Lower leg skin (tissue), 4 donors: ENCODE measurements around the gene UMAD1. TPM values are rescaled to one million over a fixed set of nuclear protein-coding genes. Genes with fewer than 3 reads are reported as not detected.

Experiments used
- DNase-seq, 2 donors: peaks; one replicate each; pipeline ENCODE4 v3.0.0-alpha.2; 2019; ENCODE audit warnings: low spot score in 2 of 2
- H3K4me3 ChIP-seq: fragments of 200-600 bp; sonication (generic); 2 replicates; pipeline ENCODE4 v1.5.1; 2017; ENCODE audit warnings: mild to moderate bottlenecking, low read depth; ENCODE audit not compliant: poor library complexity, severe bottlenecking
- POLR2A ChIP-seq, 2 donors: fragments of 450-650 bp; IDR thresholded peaks; one replicate each; pipeline ENCODE4 v1.6.1; 2016 to 2017; ENCODE audit warnings: antibody characterized with exemption in 2 of 2, mild to moderate bottlenecking in 1 of 2, moderate library complexity in 1 of 2
- WGBS, 2 donors: methylation state at CpG; one replicate each; pipeline ENCODE4 v1.1.5; 2018; 5-methylcytosine and 5-hydroxymethylcytosine counted together
- intact Hi-C: fragments of 100-400 bp; cut with DNase I; formaldehyde crosslinking; loops from one replicate; pipeline ENCODE4 v1.15.0; 2023; ENCODE audit warnings: low total_unique reads
- total RNA-seq, 4 donors: library from RNA; depleted of rRNA; stranded (reverse); fragments of >200 nt; gene quantifications; one replicate each; pipeline ENCODE4 v1.1.0, GENCODE V29; 2016
- TF ChIP-seq, protein P1 (sequence below), 3 donors: fragments of 450-650 bp; IDR thresholded peaks; one replicate each; pipeline ENCODE4 v1.5.1; 2016; ENCODE audit warnings: antibody characterized with exemption in 3 of 3, mild to moderate bottlenecking in 3 of 3, moderate library complexity in 2 of 3

Gene UMAD1
- total RNA-seq, 4 donors from 2014 or later = 12.3 to 26.1 (median 13.2) TPM

DNA sequence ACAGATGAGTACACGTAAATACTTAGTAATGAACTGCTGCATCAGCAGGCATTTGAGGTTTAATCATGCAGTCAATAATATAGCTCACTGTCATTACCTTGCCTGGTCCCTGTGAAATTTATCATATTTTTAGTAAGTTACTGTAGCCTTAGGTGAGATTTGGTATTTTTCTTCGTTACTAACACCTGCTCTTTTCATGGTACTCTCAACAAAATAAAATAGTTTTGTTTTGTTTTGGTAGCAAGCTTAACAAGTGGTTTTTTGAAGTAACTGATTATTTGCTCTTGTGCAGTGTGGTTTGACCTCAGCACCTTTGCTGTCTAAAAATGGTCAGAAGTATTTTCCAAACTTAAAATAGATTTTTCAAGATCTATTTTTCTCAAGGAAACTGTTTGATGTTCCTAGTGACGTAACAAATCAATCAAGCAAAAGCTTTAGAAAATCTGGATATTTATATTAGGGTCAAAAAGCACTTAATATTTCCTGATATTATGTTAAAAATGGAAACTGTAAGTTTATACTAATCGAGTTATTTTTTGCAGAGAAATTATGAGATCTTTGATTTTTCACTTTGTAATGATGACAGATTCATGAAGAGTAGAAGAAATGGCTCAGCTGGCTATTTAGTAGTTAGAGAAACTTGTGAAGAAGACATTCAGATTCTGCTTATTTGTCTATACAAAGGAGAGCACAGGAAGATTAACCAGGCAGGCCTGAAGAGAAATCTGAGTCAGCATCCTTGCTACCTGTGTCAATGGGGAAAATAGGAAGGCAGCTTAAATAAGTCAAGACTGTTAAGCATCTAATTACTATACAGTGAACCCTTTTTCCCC lies 98.9 kb downstream of the UMAD1 start:
- no peak overlapping the region for H3K4me3 ChIP-seq
- no peak for TF ChIP-seq POLR2A (IDR thresholded peaks at IDR 0.05)
- TF ChIP-seq, protein P1, sequence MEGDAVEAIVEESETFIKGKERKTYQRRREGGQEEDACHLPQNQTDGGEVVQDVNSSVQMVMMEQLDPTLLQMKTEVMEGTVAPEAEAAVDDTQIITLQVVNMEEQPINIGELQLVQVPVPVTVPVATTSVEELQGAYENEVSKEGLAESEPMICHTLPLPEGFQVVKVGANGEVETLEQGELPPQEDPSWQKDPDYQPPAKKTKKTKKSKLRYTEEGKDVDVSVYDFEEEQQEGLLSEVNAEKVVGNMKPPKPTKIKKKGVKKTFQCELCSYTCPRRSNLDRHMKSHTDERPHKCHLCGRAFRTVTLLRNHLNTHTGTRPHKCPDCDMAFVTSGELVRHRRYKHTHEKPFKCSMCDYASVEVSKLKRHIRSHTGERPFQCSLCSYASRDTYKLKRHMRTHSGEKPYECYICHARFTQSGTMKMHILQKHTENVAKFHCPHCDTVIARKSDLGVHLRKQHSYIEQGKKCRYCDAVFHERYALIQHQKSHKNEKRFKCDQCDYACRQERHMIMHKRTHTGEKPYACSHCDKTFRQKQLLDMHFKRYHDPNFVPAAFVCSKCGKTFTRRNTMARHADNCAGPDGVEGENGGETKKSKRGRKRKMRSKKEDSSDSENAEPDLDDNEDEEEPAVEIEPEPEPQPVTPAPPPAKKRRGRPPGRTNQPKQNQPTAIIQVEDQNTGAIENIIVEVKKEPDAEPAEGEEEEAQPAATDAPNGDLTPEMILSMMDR (IDR thresholded peaks at IDR 0.05) = no peak
- 82 to 90% methylated on average over 4 of the region's 4 CpGs for WGBS, 2 donors
- intact Hi-C loops = no loop called here
- no peak for DNase-seq

DNA sequence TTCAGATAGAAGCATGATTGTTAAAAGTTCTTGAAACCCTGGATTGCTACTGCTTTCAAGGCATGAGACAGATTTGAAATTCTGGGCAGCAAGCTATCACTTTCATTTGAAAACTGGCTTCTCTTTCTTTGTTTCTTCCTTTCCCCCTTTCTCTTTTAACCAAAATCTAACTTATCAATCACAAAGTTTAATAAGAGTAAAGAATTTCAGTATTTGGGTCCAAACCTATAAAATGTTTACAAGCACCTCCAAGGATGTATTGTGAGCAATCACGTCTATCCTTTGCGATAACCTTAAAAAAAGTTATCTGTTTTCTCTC lies 99.4 kb downstream of the UMAD1 start:
- TF ChIP-seq POLR2A (IDR thresholded peaks at IDR 0.05) = no peak
- TF ChIP-seq, protein P1 (IDR thresholded peaks at IDR 0.05) = no peak
- intact Hi-C loops = no loop called here
- no peak for DNase-seq
- H3K4me3 ChIP-seq = no peak overlapping the region
- 91 to 93% methylated on average over 2 of the region's 2 CpGs for WGBS, 2 donors

DNA sequence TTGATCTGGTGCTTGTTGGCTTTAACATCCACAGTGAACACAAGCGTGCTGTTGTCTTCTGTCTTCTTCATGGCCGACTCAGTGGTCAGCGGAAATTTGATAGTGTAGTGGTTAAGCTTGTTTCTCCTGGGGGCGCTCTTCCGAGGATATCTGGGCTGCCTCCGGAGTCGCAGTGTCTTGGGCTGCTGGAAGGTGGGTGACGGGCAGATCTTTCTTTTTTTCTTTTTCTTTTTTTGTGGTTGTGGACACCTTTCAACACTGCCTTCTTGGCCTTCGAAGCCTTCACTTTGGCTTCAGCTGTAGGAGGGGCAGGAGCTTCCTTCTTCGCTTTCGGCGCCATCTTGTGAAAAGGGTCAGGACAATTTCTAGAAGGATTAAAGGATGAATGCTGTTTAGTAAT lies 101.7 kb downstream of the UMAD1 start:
- no peak for TF ChIP-seq POLR2A (IDR thresholded peaks at IDR 0.05)
- TF ChIP-seq, protein P1 (IDR thresholded peaks at IDR 0.05) = no peak
- DNase-seq = no peak
- H3K4me3 ChIP-seq = no peak overlapping the region
- intact Hi-C loops = no loop called here
- 96 to 99% methylated on average over 12 of the region's 12 CpGs for WGBS, 2 donors

DNA sequence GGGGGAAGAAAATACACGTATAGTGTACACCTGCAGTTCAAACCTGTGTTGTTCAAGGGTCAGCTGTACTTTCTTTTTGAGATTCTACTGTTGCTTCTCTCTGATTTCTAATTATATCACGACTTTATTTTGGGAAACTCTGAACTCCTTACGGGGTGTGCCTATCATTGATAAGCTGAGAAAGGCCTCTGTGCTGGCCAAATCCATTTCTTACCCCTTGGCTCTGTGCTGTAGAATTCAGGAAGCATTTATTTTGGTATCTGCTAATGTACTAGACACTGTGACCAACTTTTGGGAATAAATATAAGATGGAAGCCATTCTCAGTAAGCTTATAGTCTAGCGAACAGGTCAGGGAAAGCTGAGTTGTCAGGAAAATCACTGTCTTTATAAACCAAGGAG lies 104.7 kb downstream of the UMAD1 start:
- WGBS, 2 donors = 94 to 96% methylated on average over 4 of the region's 4 CpGs
- no peak for TF ChIP-seq POLR2A (IDR thresholded peaks at IDR 0.05)
- TF ChIP-seq, protein P1 (IDR thresholded peaks at IDR 0.05) = no peak
- no peak for DNase-seq
- intact Hi-C loops = no loop called here
- no peak overlapping the region for H3K4me3 ChIP-seq

DNA sequence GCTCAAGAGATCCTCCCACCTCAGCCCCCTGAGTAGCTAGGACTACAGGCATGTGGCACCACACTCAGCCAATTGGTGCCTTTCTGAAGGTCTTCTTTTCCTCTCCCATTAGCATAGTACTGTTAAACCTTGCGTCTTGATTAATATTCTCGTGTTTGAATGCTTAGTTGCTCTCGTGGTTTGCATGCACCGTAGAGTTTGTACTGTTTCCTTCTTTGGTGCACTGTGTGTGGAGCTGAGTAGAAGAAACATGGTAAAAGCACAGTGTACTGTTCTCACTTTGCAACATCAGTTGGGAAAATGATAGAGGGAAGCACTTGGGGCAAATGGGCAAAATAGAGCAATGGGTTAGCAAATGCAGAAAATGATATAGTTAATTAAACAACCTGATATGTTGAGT lies 105.4 kb downstream of the UMAD1 start:
- no peak for DNase-seq
- intact Hi-C loops = no loop called here
- no peak overlapping the region for H3K4me3 ChIP-seq
- no peak for TF ChIP-seq POLR2A (IDR thresholded peaks at IDR 0.05)
- TF ChIP-seq, protein P1 (IDR thresholded peaks at IDR 0.05) = no peak
- 93 to 97% methylated on average over 4 of the region's 4 CpGs for WGBS, 2 donors

DNA sequence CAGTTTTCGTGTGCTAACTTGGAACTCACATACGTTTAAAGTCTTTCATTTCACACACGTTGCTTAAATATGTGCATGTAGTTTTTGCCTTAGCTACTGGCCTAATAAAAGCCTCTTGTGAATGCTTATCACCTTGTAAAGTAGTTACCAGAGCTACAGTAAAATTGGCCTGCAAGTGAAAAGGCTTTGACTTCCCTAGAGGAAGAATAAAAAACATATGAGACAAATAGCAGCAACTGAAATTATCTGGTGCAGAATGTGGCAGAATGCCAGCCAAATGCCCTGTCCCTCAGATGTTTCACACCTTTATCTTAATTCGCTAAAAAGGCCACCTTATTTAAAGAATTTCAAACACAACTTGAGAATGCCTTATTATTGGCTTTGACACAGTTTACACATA lies 105.9 kb downstream of the UMAD1 start:
- H3K4me3 ChIP-seq = no peak overlapping the region
- WGBS, 2 donors = 74 to 84% methylated on average over 4 of the region's 4 CpGs
- intact Hi-C loops = no loop called here
- no peak for DNase-seq
- no peak for TF ChIP-seq POLR2A (IDR thresholded peaks at IDR 0.05)
- TF ChIP-seq, protein P1 (IDR thresholded peaks at IDR 0.05) = no peak
